GM19025 (cell line): Measurements from ENCODE around the gene TRIM45.
"Not testable (repeated sequence)": the region's sequence is repeated elsewhere in the genome, so short reads cannot be mapped to it uniquely, and the experiment has no call there.

Source experiments
- ATAC-seq: cut with Tn5 transposase; IDR thresholded peaks from one replicate; pipeline ENCODE4 v1.9.1; 2021; ENCODE audit warnings: mild to moderate bottlenecking, low read depth, moderate library complexity; ENCODE audit not compliant: unreplicated experiment

The TRIM45 gene

DNA sequence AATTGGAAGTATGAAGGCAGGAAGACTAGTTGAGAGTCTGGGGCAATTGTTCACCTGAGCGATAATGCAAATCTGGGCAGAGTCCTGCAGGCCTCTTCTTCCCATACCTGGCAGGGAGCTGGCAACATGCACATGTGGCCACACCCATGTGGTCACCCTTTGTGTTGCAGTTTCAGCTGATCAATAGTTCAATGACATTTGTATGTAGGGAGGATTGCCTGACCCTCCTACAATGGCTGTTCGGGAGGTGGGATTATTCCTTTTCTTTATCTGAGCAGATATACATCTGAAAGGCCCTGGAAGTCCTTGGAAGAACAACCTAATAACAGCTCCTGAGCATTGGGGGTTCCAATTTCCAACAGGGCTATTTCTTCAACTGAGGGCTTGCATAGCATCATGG lies 15.2 kb upstream of the TRIM45 start:
- ATAC-seq, result no peak

DNA sequence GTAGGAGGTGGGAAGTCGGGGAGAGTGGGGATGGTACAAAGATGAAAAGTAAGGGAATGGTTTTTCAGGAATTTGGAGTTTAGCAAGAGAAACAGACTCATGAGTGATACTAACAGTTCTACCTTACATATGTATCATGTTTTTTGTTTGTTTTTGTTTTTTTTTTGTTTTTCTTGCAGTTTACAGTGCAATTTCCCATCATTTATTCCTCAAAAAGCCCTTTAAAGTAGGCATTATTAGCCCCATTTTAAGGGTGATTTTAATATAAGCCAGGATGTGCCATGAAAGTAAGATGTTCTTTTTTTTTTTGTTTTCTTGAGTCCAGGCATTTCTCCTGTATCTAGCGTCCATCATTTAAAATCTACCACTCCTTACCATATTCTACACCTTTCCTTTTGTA lies 13.8 kb upstream of the TRIM45 start:
- no peak for ATAC-seq

DNA sequence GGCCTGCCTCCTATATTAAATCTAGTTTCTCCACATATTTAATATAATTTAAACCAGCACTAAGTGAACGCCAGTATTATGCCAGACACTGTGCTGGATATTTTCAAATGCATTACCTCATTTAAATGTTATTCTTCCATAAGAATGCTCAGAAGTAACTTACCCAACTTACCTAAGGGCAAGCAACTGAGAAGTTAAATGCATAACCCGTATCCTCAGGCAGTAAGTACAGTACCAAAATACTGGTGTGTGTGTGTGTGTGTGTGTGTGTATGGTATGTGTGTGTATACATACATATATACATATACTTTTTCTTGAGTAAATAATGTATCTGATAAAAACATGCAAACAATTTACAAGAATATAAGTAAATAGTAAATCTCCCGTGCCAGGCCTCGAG lies 9.0 kb upstream of the TRIM45 start:
- no peak for ATAC-seq

- no peak for ATAC-seq
Measured at GRCh38 chr1:117128323-117129079, 7.0 kb upstream of the TRIM45 start.

DNA sequence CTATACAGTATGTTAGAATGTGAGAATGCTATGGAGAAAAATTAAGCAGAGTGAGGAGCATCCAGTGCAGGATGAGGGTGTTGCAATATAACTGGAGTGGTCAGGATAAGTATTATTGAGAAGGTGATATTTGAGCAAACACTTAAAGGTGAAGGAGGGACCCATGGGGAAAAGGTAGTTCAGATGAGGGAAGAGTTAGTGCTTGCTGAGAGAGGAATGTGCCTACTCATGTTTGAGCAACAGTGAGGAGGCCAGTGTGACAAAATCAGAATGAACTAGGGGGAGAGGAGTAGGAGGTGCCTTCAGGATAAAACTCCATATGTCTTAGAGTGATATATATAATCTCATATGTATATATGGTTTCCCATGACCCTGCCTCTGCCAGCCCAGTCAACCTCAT lies 6.2 kb upstream of the TRIM45 start:
- no peak for ATAC-seq

DNA sequence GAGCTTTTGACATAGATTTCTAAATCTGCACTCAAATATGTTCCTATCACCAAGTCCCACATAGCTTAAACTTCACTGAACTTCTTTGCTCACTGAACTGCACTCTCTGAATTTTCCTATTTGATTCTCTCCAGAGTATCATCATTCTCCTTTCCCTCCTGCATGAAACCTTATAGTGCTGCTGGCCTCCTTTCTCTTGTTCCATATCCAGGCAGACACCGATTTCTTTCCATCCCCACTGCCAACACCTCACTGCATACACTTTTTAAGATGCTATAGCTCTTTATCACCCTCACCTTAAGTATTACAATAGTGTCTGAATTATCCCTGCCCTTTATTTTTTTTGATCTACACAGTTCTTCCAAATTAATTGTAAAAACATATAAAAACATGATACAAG lies 3.1 kb upstream of the TRIM45 start:
- ATAC-seq, result no peak

DNA sequence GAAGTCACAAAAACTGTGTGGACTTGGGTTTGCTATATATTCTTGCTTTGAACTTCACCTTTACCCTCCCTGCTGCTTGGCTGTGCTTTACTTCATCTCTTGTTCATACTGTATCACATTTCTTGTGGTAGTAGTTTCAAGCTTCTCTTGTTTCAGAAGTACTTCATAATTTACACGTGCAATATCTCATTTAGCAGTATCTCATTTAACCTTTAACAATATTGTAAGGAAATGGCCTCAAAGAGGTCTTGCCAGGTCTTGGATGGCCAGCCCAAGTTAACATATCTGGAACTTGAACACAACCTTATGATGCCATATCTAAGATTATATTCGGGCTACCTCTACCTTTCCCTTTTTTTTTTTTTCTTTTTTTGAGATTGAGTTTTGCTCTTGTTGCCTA lies 1.7 kb upstream of the TRIM45 start:
- ATAC-seq, result no peak

DNA sequence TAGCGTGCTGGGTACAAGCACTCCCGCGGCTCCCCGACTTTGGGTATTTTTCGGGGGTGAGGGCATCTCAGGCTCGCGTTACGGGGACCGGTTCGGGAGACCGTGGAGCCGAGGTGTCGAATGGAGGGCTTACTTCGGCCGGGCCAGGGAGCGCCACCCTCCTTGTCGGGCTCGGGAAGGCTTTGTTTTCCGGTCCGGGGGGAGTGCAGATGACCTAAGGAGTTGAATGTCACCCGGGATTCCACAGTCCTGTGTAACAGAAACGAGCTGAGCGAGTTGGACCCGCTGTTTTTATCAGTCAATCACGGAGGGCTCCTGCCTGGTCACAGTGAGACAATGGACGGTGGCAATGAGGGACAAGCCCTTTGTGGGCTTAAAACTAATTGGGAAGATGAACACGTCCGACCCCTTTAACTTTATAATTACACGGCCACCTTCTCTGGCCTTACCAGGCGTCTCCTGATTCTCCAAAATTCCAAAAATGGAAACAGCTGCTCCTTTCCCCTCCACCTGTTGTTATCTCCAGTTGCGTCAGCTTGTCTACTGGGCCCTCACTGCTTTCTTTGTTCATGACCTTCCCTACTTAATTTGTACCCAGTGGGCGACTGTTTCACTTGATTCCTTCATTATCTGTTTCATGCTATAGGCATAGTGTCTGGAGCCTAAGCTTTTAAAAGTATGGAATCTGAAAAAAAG lies 929 bp upstream of the TRIM45 start:
- no peak for ATAC-seq

- ATAC-seq, result no peak
Measured at GRCh38 chr1:117120774-117121588, 568 bp downstream of the TRIM45 start.

GRCh38 chr1:117119144-117119543 lies 2.4 kb downstream of the TRIM45 start:
- not testable (repeated sequence) for ATAC-seq

DNA sequence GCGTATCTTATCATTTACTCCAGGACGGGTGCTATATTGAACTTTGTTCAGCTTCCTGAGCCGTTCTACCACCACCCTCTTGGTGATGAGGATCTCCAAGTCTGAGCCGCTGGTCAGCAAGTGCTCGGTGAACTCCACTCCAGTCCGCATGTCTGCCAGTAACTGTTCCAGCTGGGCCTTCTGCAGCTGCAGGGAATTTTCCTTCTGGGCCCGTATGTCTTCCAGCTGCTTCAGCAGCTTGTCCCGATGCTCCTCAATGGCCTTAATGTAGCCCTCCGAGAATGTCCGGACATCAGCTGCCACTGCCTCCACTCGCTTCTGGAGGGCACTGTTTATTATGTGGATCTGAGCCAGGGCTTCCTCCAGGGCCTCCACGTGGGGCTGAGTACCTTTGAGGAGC lies 3.4 kb downstream of the TRIM45 start:
- ATAC-seq, result no peak

DNA sequence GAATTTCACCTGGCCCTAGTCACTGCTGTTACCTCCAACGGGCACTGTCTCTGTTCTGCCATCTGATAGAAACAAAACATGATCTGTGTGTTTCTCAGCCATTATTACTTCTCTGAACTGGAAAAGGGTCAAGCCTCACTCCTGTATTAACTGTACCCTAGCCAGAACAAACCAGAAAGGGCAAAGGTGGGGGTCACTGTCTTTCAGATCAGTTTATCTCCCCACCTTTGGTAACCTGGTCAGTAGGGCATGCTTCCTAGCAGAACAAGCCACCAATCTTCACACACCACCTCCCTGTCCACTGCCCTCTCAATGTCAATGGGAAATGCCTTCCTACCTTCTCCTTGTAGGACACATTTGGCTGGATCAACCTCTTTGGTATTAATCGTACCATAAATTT lies 3.9 kb downstream of the TRIM45 start:
- no peak for ATAC-seq

DNA sequence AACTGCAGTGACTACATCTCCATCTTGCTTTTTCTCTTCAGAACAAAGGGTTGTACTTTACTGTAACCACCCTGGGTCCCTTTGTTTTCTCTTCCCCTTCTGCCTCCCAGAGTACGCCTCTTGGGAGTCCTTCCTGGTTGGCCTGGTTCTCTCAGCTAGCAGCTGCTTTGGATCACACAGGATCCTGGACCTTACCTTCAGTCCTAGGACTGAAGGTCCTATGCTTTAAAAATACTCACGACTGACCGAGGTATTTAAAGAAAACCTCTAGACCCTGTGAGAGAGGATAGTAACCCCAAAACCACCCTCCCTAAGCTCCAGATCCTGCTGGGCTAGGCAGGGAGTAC lies 4.8 kb downstream of the TRIM45 start:
- no peak for ATAC-seq

DNA sequence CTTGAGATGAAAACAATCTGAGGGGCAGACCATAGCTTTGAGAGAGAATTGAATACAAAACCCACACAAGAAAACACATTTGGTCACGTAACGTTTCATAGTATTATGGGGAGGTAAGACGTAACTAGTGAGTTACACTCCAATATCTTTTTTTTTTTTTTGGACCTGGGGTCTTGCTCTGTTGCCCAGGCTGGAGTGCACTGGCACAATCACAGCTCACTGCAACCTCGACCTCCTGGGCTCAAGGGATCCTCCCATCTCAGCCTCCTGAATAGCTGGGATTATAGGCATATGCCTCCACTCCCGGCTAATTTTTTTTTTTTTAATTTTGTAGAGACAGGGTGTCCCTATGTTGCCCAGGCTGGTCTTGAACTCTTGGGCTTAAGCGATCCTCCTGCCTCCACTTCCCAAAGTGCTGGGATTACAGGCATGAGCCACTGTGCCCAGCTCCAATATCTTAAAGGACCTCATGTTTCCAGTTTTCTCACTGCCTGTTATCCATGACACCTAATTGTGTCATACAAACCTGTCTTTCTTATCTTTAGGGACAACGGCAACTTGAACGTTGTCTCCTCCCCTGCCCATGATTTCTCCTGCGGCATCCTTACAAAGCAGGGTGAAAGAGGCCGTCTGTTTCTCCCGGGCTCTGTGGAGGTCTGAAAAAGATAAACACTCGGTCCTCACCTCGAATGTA lies 5.3 kb downstream of the TRIM45 start:
- ATAC-seq, result no peak

DNA sequence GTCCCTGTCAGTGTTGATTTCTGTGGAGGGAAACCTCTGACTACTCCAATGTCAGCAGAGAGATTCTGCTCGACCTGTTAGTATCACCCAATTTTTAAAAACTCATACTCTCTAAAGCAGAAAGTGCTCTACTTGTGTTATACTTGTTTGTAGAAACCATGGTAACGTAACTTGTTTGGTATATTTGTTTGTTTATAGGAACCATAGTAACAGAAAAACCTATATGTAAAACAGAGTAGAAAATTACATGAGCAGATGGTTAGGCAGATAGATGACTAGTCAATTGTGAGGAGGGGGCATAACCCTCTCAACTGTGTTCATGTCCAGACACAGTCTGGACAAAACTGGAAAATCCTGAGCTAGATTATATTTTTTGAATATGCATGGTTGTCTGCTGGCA lies 6.7 kb downstream of the TRIM45 start:
- no peak for ATAC-seq

- ATAC-seq, result no peak
Measured at GRCh38 chr1:117113199-117113598, 8.3 kb downstream of the TRIM45 start.

- no peak for ATAC-seq
Measured at GRCh38 chr1:117112047-117112717, 9.4 kb downstream of the TRIM45 start.

DNA sequence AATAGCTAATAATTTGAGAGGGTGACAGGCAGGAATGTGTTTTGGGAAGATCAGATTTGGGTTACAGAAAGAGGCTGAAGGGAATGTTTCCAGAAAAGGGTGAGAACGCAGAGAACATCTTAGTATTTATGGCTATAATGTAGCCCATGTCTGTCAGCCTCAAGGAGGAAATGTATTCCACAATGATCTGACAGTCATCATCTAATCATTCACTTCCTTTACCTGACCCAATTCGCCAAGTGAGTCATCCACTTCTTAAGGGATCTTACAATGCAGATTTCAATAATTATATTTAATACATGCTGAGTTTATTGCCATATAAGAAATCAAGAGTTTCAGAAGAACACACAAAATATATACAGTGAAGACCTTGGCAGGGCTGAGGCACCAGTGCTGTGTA lies 10.8 kb downstream of the TRIM45 start:
- no peak for ATAC-seq

GRCh38 chr1:117107364-117107763 lies 14.2 kb downstream of the TRIM45 start:
- no peak for ATAC-seq

- no peak for ATAC-seq
Measured at GRCh38 chr1:117106478-117106877, 15.1 kb downstream of the TRIM45 start.
